HUES6 (cell line): ENCODE data around the gene ADAM22.

ENCODE experiments used
- H3K27ac ChIP-seq: 2 replicates; pipeline ENCODE4 v1.7.0; 2013; ENCODE audit warnings: low read depth, mild to moderate bottlenecking, low read length, inconsistent platforms
- H3K27me3 ChIP-seq: 2 replicates; pipeline ENCODE4 v1.6.1; 2013; ENCODE audit warnings: low read length; ENCODE audit not compliant: control insufficient read depth, insufficient read depth
- H3K36me3 ChIP-seq: 2 replicates; pipeline ENCODE4 v1.6.1; 2013; ENCODE audit warnings: low read length; ENCODE audit not compliant: control insufficient read depth, insufficient read depth
- H3K4me1 ChIP-seq: 2 replicates; pipeline ENCODE4 v1.6.1; 2013; ENCODE audit warnings: low read length; ENCODE audit not compliant: control insufficient read depth, insufficient read depth
- H3K4me3 ChIP-seq: 2 replicates; pipeline ENCODE4 v1.5.1; 2013; ENCODE audit warnings: low read depth, low read length
- H3K9ac ChIP-seq: one replicate; pipeline ENCODE4 v1.6.1; 2013; ENCODE audit warnings: mild to moderate bottlenecking, low read length
- H3K9me3 ChIP-seq: 2 replicates; pipeline ENCODE4 v1.6.1; 2013; ENCODE audit warnings: low read depth, low read length; ENCODE audit not compliant: control insufficient read depth, insufficient read depth

The ADAM22 gene

GRCh38 chr7:87961754-87962153 lies 27.7 kb downstream of the ADAM22 start:
- no peaks in the 10 kb centered on the region for H3K4me1 ChIP-seq
- H3K27me3 ChIP-seq = no peaks in the 10 kb centered on the region
- H3K9ac ChIP-seq = no peak overlapping the region
- H3K4me3 ChIP-seq = no peak overlapping the region
- no peaks in the 10 kb centered on the region for H3K36me3 ChIP-seq
- no peak overlapping the region for H3K27ac ChIP-seq
- H3K9me3 ChIP-seq = no peaks in the 10 kb centered on the region

GRCh38 chr7:87966271-87966670 lies 32.2 kb downstream of the ADAM22 start:
- Histone ChIP-seq H3K27ac (no peak overlapping the region), H3K36me3 (no peaks in the 10 kb centered on the region), H3K9me3 (no peaks in the 10 kb centered on the region), H3K4me3 (no peak overlapping the region), H3K9ac (no peak overlapping the region), H3K27me3 (no peaks in the 10 kb centered on the region), H3K4me1 (no peaks in the 10 kb centered on the region)

- no peak overlapping the region for H3K27ac ChIP-seq
- no peak overlapping the region for H3K4me3 ChIP-seq
- H3K4me1 ChIP-seq = no peaks in the 10 kb centered on the region
- no peaks in the 10 kb centered on the region for H3K27me3 ChIP-seq
- no peaks in the 10 kb centered on the region for H3K9me3 ChIP-seq
- no peaks in the 10 kb centered on the region for H3K36me3 ChIP-seq
- H3K9ac ChIP-seq = no peak overlapping the region
Observed at GRCh38 chr7:87968021-87968420, 34.0 kb downstream of the ADAM22 start.

- Histone ChIP-seq H3K9me3 (no peaks in the 10 kb centered on the region), H3K27ac (no peak overlapping the region), H3K36me3 (no peaks in the 10 kb centered on the region), H3K4me3 (no peak overlapping the region), H3K27me3 (no peaks in the 10 kb centered on the region), H3K9ac (no peak overlapping the region), H3K4me1 (no peaks in the 10 kb centered on the region)
Observed at GRCh38 chr7:87982116-87982515, 48.1 kb downstream of the ADAM22 start.

- H3K4me3 ChIP-seq = no peak overlapping the region
- no peaks in the 10 kb centered on the region for H3K4me1 ChIP-seq
- H3K27me3 ChIP-seq = no peaks in the 10 kb centered on the region
- H3K36me3 ChIP-seq = no peaks in the 10 kb centered on the region
- no peaks in the 10 kb centered on the region for H3K9me3 ChIP-seq
- no peak overlapping the region for H3K27ac ChIP-seq
- no peak overlapping the region for H3K9ac ChIP-seq
Observed at GRCh38 chr7:87984088-87984487, 50.0 kb downstream of the ADAM22 start.

- Histone ChIP-seq H3K27ac (no peak overlapping the region), H3K27me3 (no peaks in the 10 kb centered on the region), H3K9me3 (no peaks in the 10 kb centered on the region), H3K4me3 (no peak overlapping the region), H3K9ac (no peak overlapping the region), H3K36me3 (no peaks in the 10 kb centered on the region), H3K4me1 (no peaks in the 10 kb centered on the region)
Observed at GRCh38 chr7:87993269-87993668, 59.2 kb downstream of the ADAM22 start.

- H3K27ac ChIP-seq = no peak overlapping the region
- no peak overlapping the region for H3K4me3 ChIP-seq
- H3K9ac ChIP-seq = no peak overlapping the region
- H3K9me3 ChIP-seq = no peaks in the 10 kb centered on the region
- H3K27me3 ChIP-seq = no peaks in the 10 kb centered on the region
- H3K36me3 ChIP-seq = no peaks in the 10 kb centered on the region
- no peaks in the 10 kb centered on the region; the same call in 1 of the 2 replicates for H3K4me1 ChIP-seq
Observed at GRCh38 chr7:87999261-87999660, 65.2 kb downstream of the ADAM22 start.

GRCh38 chr7:88001744-88002530 lies 67.9 kb downstream of the ADAM22 start:
- no peaks in the 10 kb centered on the region for H3K36me3 ChIP-seq
- no peaks in the 10 kb centered on the region; the same call in 1 of the 2 replicates for H3K4me1 ChIP-seq
- no peak overlapping the region for H3K9ac ChIP-seq
- H3K27me3 ChIP-seq = no peaks in the 10 kb centered on the region
- H3K27ac ChIP-seq = no peak overlapping the region
- H3K9me3 ChIP-seq = no peaks in the 10 kb centered on the region
- no peak overlapping the region for H3K4me3 ChIP-seq

- Histone ChIP-seq H3K9ac (no peak overlapping the region), H3K36me3 (no peaks in the 10 kb centered on the region), H3K9me3 (no peaks in the 10 kb centered on the region), H3K27ac (no peak overlapping the region), H3K4me3 (no peak overlapping the region), H3K4me1 (no peaks in the 10 kb centered on the region; the same call in 1 of the 2 replicates), H3K27me3 (no peaks in the 10 kb centered on the region)
Observed at GRCh38 chr7:88002617-88003016, 68.6 kb downstream of the ADAM22 start.

- Histone ChIP-seq H3K9ac (no peak overlapping the region), H3K36me3 (no peaks in the 10 kb centered on the region), H3K4me3 (no peak overlapping the region), H3K4me1 (no peaks in the 10 kb centered on the region; the same call in 1 of the 2 replicates), H3K27ac (no peak overlapping the region), H3K9me3 (no peaks in the 10 kb centered on the region), H3K27me3 (no peaks in the 10 kb centered on the region)
Observed at GRCh38 chr7:88003581-88003980, 69.5 kb downstream of the ADAM22 start.

GRCh38 chr7:88005191-88005590 lies 71.1 kb downstream of the ADAM22 start:
- H3K36me3 ChIP-seq = no peaks in the 10 kb centered on the region
- no peaks in the 10 kb centered on the region for H3K27me3 ChIP-seq
- no peak overlapping the region for H3K9ac ChIP-seq
- no peaks in the 10 kb centered on the region; the same call in 1 of the 2 replicates for H3K4me1 ChIP-seq
- no peak overlapping the region for H3K4me3 ChIP-seq
- H3K27ac ChIP-seq = no peak overlapping the region
- no peaks in the 10 kb centered on the region for H3K9me3 ChIP-seq
